Esophagus muscularis mucosa (tissue), 4 donors: ENCODE measurements around the gene CSPG4. TPM values are rescaled to one million over a fixed set of nuclear protein-coding genes. Genes with fewer than 3 reads are reported as not detected.

ENCODE experiments used
- DNase-seq: peaks from one replicate; pipeline ENCODE4 v3.0.0-alpha.2; 2017; ENCODE audit errors: extremely low spot score
- H3K27ac ChIP-seq, 4 donors: fragments of 200-600 bp; sonication (generic); replicated peaks in 1 of 4; 1 replicate in 3 of 4; 2 replicates in 1 of 4; pipeline ENCODE4 v1.5.1; 2016 to 2019; ENCODE audit warnings: mild to moderate bottlenecking in 1 of 4
- H3K27me3 ChIP-seq, 4 donors: fragments of 200-600 bp; sonication (generic); one replicate each; pipeline versions ENCODE4 v1.5.1 to v1.6.0; 2016 to 2019
- H3K36me3 ChIP-seq, 4 donors: fragments of 200-600 bp; sonication (generic); one replicate each; pipeline ENCODE4 v1.5.1; 2016 to 2019
- H3K4me1 ChIP-seq, 4 donors: fragments of 200-600 bp; sonication (generic); one replicate each; pipeline ENCODE4 v1.5.1; 2016 to 2019
- H3K4me3 ChIP-seq, 4 donors: fragments of 200-600 bp; sonication (generic); 1 replicate in 2 of 4; 2 replicates in 2 of 4; pipeline ENCODE4 v1.5.1; 2016 to 2019; ENCODE audit warnings: mild to moderate bottlenecking in 4 of 4, moderate library complexity in 1 of 4
- H3K9me3 ChIP-seq, 4 donors: fragments of 200-600 bp; sonication (generic); 1 replicate in 3 of 4; 2 replicates in 1 of 4; pipeline ENCODE4 v1.5.1; 2016 to 2019
- EP300 ChIP-seq: sonication (generic); formaldehyde crosslinking; IDR thresholded peaks from one replicate; pipeline ENCODE4 v1.6.1; 2017; ENCODE audit warnings: antibody characterized with exemption
- POLR2A ChIP-seq: fragments of 450-650 bp; IDR thresholded peaks from one replicate; pipeline ENCODE4 v1.6.1; 2017; ENCODE audit warnings: antibody characterized with exemption, moderate library complexity, mild to moderate bottlenecking, low read depth
- POLR2AphosphoS5 ChIP-seq, 2 donors: sonication (generic); formaldehyde crosslinking; IDR thresholded peaks; one replicate each; pipeline ENCODE4 v1.6.1; 2017; ENCODE audit warnings: antibody characterized with exemption in 2 of 2
- WGBS: methylation state at CpG from one replicate; pipeline ENCODE4 v1.1.5; 2018; 5-methylcytosine and 5-hydroxymethylcytosine counted together
- intact Hi-C: fragments of 100-400 bp; cut with DNase I; formaldehyde crosslinking; loops from one replicate; pipeline ENCODE4 v1.15.1; 2023
- total RNA-seq, 4 donors: library from RNA; depleted of rRNA; stranded (reverse); fragments of >200 nt; gene quantifications; one replicate each; pipeline versions ENCODE4 v1.1.0 to v1.2.1, GENCODE V29; 2016
- TF ChIP-seq, protein P1 (sequence below), 3 experiments: fragments of 200-600 bp in 2 of 3; fragments of 450-650 bp in 1 of 3; sonication (generic) in 2 of 3; IDR thresholded peaks; one replicate each; pipeline ENCODE4 v1.5.1; 2017 to 2019; ENCODE audit warnings: antibody characterized with exemption in 3 of 3, mild to moderate bottlenecking in 2 of 3, moderate library complexity in 1 of 3

The CSPG4 gene
- total RNA-seq, 4 donors from 2014 or later: 133 to 386 (median 182) TPM

DNA sequence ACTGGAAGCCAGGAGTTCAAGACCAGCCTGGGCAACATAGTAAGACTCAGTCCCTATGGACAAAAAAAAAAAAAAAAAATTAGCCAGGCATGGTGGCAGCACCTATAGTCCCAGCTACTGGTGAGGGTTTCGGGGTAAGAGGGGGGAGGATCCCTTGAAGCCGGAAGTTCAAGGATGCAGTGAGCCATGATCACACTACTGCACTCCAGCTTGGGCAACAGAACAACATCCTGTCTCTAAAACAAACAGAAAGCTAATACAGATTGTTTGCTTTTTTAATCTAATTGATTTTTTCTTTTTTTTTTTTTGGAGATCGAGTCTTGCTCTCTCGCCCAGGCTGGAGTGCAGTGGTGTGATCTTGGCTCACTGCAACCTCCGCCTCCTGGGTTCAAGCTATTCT, 71.0 kb downstream of the CSPG4 start:
- TF ChIP-seq EP300 (no peak), POLR2AphosphoS5 (IDR thresholded peaks at IDR 0.05) (no peak), POLR2A (no peak)
- TF ChIP-seq, protein P1, sequence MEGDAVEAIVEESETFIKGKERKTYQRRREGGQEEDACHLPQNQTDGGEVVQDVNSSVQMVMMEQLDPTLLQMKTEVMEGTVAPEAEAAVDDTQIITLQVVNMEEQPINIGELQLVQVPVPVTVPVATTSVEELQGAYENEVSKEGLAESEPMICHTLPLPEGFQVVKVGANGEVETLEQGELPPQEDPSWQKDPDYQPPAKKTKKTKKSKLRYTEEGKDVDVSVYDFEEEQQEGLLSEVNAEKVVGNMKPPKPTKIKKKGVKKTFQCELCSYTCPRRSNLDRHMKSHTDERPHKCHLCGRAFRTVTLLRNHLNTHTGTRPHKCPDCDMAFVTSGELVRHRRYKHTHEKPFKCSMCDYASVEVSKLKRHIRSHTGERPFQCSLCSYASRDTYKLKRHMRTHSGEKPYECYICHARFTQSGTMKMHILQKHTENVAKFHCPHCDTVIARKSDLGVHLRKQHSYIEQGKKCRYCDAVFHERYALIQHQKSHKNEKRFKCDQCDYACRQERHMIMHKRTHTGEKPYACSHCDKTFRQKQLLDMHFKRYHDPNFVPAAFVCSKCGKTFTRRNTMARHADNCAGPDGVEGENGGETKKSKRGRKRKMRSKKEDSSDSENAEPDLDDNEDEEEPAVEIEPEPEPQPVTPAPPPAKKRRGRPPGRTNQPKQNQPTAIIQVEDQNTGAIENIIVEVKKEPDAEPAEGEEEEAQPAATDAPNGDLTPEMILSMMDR (IDR thresholded peaks at IDR 0.05): no peak
- H3K4me3 ChIP-seq: no peak overlapping the region
- H3K36me3 ChIP-seq: peaks cover 0 to 5% (median 0%) of the 10 kb centered on the region in 4 donors
- no peak for DNase-seq
- H3K9me3 ChIP-seq: no peaks in the 10 kb centered on the region
- intact Hi-C loops: loop anchor here (10.0 kb wide), 1 partner anchor 277 kb away; the partner anchor contains the start of gene MAN2C1
- no peaks in the 10 kb centered on the region for H3K27me3 ChIP-seq
- peaks cover 40 to 52% (median 47%) of the 10 kb centered on the region in 4 donors for H3K4me1 ChIP-seq
- no peak overlapping the region for H3K27ac ChIP-seq
- 90% methylated on average over 5 of the region's 5 CpGs for WGBS

DNA sequence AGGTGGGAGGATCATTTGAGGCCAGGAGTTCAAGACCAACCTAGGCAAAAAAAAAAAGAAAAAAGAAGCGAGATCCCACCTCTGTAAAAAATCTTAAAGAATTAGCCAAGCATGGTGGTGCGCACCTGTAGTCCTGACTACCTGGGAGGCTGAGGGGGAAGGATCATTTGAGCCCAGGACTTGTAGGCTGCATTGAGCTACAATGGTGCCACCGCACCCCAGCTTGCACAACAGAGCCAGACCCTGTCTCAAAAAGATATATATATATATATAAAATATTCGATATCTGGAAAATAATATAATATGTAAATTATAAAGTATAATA, 71.5 kb downstream of the CSPG4 start:
- no peak overlapping the region for H3K4me3 ChIP-seq
- H3K36me3 ChIP-seq: peaks cover 0 to 5% (median 0%) of the 10 kb centered on the region in 4 donors
- H3K27me3 ChIP-seq: no peaks in the 10 kb centered on the region
- peaks cover 36 to 49% (median 46%) of the 10 kb centered on the region in 4 donors for H3K4me1 ChIP-seq
- no peak overlapping the region for H3K27ac ChIP-seq
- 72% methylated on average over 4 of the region's 4 CpGs for WGBS
- no peaks in the 10 kb centered on the region for H3K9me3 ChIP-seq
- intact Hi-C loops: loop anchor here (10.0 kb wide), 1 partner anchor 276 kb away; the partner anchor contains the start of gene MAN2C1
- TF ChIP-seq POLR2A (no peak), EP300 (no peak), POLR2AphosphoS5 (IDR thresholded peaks at IDR 0.05) (no peak)
- TF ChIP-seq, protein P1 (IDR thresholded peaks at IDR 0.05): no peak
- DNase-seq: no peak

DNA sequence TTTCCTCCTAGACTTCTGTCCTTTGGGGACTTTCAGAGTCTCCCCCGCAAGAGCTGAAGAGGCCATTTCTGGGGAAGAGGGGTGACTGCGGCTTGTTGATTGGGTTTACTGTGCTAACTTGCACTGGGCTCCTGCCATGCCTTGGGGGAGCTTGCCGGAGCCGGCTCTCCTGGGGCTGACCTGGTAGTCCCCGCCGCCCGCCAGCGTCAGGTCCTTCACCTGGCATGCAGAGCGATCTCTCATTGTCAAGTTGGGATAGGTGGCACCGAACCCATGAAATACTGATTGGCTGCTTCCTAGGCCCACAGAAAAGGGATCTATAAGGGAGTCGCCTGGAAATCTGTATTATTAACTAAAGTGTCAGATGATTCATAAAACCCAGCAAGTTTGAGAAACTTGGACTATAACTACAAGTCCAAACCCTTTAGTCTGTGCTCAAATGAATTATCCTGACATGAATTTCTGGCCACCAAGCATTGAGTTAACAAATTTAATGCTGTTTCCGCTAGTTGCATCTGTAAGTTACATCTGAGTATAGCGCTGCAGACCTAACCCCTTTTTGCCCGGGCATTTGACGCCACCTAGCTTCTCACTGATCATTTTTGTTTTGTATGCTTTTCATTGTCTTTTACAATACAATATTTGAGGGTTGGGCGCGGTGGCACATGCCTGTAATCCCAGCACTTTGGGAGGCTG, 72.0 kb downstream of the CSPG4 start:
- intact Hi-C loops: loop anchor here (10.0 kb wide), 1 partner anchor 276 kb away; the partner anchor contains the start of gene MAN2C1
- Histone ChIP-seq H3K4me1 (peaks cover 32 to 46% (median 42%) of the 10 kb centered on the region in 4 donors), H3K27me3 (no peaks in the 10 kb centered on the region), H3K36me3 (peaks cover 0 to 5% (median 0%) of the 10 kb centered on the region in 4 donors), H3K9me3 (no peaks in the 10 kb centered on the region), H3K27ac (peak overlapping the region; percentile 87 to 98 (median 94)), H3K4me3 (peak overlapping the region; percentile 86 to 97 (median 89))
- TF ChIP-seq EP300 (no peak), POLR2A (no peak), POLR2AphosphoS5 (IDR thresholded peaks at IDR 0.05) (no peak)
- TF ChIP-seq, protein P1 (IDR thresholded peaks at IDR 0.05): no peak
- DNase-seq: no peak
- WGBS: 7% methylated on average over 13 of the region's 17 CpGs

DNA sequence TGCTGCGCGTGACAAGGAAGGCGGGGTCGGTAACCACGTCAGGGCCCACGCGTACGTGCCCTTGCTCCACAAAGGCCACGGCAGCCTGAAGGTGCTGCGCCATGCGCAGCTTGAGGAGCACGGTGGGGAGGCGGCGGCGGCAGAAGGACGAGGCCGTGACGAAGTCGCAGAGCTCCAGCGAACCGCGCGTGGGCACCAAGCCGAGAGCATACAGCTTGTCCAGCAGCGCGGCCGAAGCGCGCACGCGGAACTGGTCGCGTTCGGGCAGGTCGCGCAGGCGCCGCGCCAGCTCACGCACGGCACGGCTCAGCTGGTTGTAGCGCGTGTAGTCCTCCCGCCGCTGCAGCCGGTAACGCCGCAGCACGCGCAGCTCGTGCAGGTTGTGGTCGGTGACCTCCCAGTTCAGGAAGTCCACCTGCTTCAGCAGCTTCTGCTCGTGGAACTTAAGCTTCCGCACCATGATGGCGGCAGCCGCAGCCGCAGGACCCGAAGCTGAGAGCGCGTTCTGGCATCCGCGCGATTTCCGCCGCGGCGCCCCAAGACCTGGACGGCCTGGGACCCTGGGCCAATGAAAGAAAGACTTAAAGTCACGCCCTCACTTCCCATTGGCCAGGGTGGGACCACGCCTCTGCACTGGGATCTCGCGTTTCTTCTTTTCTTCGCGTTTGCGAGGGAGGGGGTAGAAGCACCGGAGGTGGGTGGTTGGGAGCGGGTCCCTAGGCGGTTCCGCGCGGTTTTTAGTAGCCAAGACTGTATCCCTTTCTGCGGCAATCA, 72.8 kb downstream of the CSPG4 start, which contains the start of gene IMP3:
TSS of gene IMP3 (minus strand) at position 516 of the 774 bp plus-strand sequence. CDS start at position 460, 56 bp downstream.
- H3K36me3 ChIP-seq: peaks cover 0 to 5% (median 0%) of the 10 kb centered on the region in 4 donors
- peaks cover 32 to 44% (median 40%) of the 10 kb centered on the region in 4 donors for H3K4me1 ChIP-seq
- WGBS: 0% methylated on average over 48 of the region's 83 CpGs
- intact Hi-C loops: loop anchor here (5.0 to 10.0 kb wide), 2 partner anchors 42 to 275 kb away; partner anchors contain the start of gene MAN2C1
- no peaks in the 10 kb centered on the region for H3K9me3 ChIP-seq
- H3K27ac ChIP-seq: peak within 1 kb of the TSS; percentile 87 to 98 (median 94)
- TF ChIP-seq POLR2A: peak; percentile 73
- TF ChIP-seq, protein P1 (IDR thresholded peaks at IDR 0.05): peak in 1 of 3 experiments; percentile 20
- TF ChIP-seq POLR2AphosphoS5 (IDR thresholded peaks at IDR 0.05): peak; percentile 99
- TF ChIP-seq EP300: no peak
- H3K4me3 ChIP-seq: peak within 1 kb of the TSS; percentile 86 to 97 (median 89)
- DNase-seq: peak; percentile 99
- no peaks in the 10 kb centered on the region for H3K27me3 ChIP-seq
